MM.1S (cell line): ENCODE results near the gene HES2.
A peak's percentile ranks its signal among the peaks of the same experiment; 100 is the strongest.
"Not testable (repeated sequence)": the region's sequence is repeated elsewhere in the genome, so short reads cannot be mapped to it uniquely, and the experiment has no call there.

ENCODE experiments used
- DNase-seq: peaks from one replicate; pipeline ENCODE4 v3.0.0-alpha.2; 2015
- H2AFZ ChIP-seq: fragments of 300-600 bp; sonication (generic); 2 replicates; pipeline ENCODE4 v1.6.0; 2016; ENCODE audit warnings: antibody characterized with exemption, low read length
- H3F3A ChIP-seq: fragments of 300-600 bp; sonication (generic); 2 replicates; pipeline ENCODE4 v1.6.1; 2016; ENCODE audit warnings: mild to moderate bottlenecking, antibody characterized with exemption, low read length, moderate library complexity, mixed read lengths; ENCODE audit not compliant: insufficient read depth
- H3K27ac ChIP-seq: fragments of 300-600 bp; sonication (generic); 2 replicates; pipeline ENCODE4 v1.5.1; 2016; ENCODE audit warnings: mild to moderate bottlenecking, low read length
- H3K27me3 ChIP-seq: fragments of 300-600 bp; sonication (generic); replicated peaks from 2 replicates; pipeline ENCODE4 v1.6.0; 2016; ENCODE audit warnings: low read length; ENCODE audit not compliant: insufficient read depth
- H3K36me3 ChIP-seq: fragments of 300-600 bp; sonication (generic); replicated peaks from 2 replicates; pipeline ENCODE4 v1.6.1; 2016; ENCODE audit warnings: mild to moderate bottlenecking, low read length, mixed read lengths; ENCODE audit not compliant: insufficient read depth
- H3K4me1 ChIP-seq: fragments of 300-600 bp; sonication (generic); 2 replicates; pipeline ENCODE4 v1.6.1; 2016; ENCODE audit warnings: low read length, mixed read lengths
- H3K4me2 ChIP-seq: fragments of 300-600 bp; sonication (generic); 2 replicates; pipeline ENCODE4 v1.6.0; 2016; ENCODE audit warnings: low read depth, low read length
- H3K4me3 ChIP-seq: fragments of 300-600 bp; sonication (generic); 2 replicates; pipeline ENCODE4 v1.5.1; 2016; ENCODE audit warnings: low read length, mixed read lengths
- H3K79me2 ChIP-seq: fragments of 300-600 bp; sonication (generic); 2 replicates; pipeline ENCODE4 v1.6.1; 2016; ENCODE audit warnings: mixed run types, low read length, mixed read lengths
- H3K9ac ChIP-seq: fragments of 300-600 bp; sonication (generic); 2 replicates; pipeline ENCODE4 v1.6.1; 2016; ENCODE audit warnings: low read length, mixed read lengths
- H3K9me2 ChIP-seq: fragments of 300-600 bp; sonication (generic); replicated peaks from 2 replicates; pipeline ENCODE4 v1.6.1; 2016; ENCODE audit warnings: mild to moderate bottlenecking, low read length, mixed read lengths; ENCODE audit not compliant: insufficient read depth
- H3K9me3 ChIP-seq: fragments of 300-600 bp; sonication (generic); replicated peaks from 2 replicates; pipeline ENCODE4 v1.6.1; 2016; ENCODE audit warnings: mild to moderate bottlenecking, low read length, mixed read lengths; ENCODE audit not compliant: insufficient read depth
- H4K20me1 ChIP-seq: fragments of 300-600 bp; sonication (generic); 2 replicates; pipeline ENCODE4 v1.6.1; 2016; ENCODE audit warnings: mild to moderate bottlenecking, low read length, moderate library complexity, mixed read lengths; ENCODE audit not compliant: insufficient read depth
- CTCF ChIP-seq: fragments of 300-600 bp; sonication (generic); IDR thresholded peaks from 2 replicates; pipeline ENCODE4 v1.5.1; 2016; ENCODE audit warnings: antibody characterized with exemption, low read length, mixed read lengths
- EZH2 ChIP-seq: fragments of 300-600 bp; sonication (generic); optimal IDR thresholded peaks from 2 replicates; pipeline ENCODE3; 2017; ENCODE audit warnings: low read depth, mild to moderate bottlenecking, antibody characterized with exemption, low read length, mixed read lengths
- EZH2phosphoT487 ChIP-seq: fragments of 300-600 bp; sonication (generic); IDR thresholded peaks from 2 replicates; pipeline ENCODE4 v1.6.1; 2018; ENCODE audit warnings: antibody characterized with exemption, low read length

Gene HES2

GRCh38 chr1:6396998-6397397, 22.7 kb downstream of the HES2 start:
- H3K9me3 ChIP-seq, result no peaks in the 10 kb centered on the region
- no peak overlapping the region for H2AFZ ChIP-seq
- DNase-seq, result no peak
- H3K36me3 ChIP-seq, result no peaks in the 10 kb centered on the region
- 0 out of 2 replicates have a peak, but pooled peaks cover 4% of the 10 kb centered on the region for H3F3A ChIP-seq
- H3K27ac ChIP-seq, result no peak overlapping the region
- no peak overlapping the region for H3K4me2 ChIP-seq
- peaks cover 3% of the 10 kb centered on the region; the same call in 1 of the 2 replicates for H3K4me1 ChIP-seq
- no peak overlapping the region for H3K4me3 ChIP-seq
- peaks cover 14% of the 10 kb centered on the region for H3K27me3 ChIP-seq
- peaks cover 7% of the 10 kb centered on the region for H3K79me2 ChIP-seq
- H3K9me2 ChIP-seq, result no peaks in the 10 kb centered on the region
- no peak overlapping the region for H3K9ac ChIP-seq
- no peak for TF ChIP-seq EZH2
- peak; percentile 17 for TF ChIP-seq CTCF
- no peak for TF ChIP-seq EZH2phosphoT487
- H4K20me1 ChIP-seq, result no peaks in the 10 kb centered on the region

- H3K4me2 ChIP-seq, H4K20me1 ChIP-seq, DNase-seq, H3F3A ChIP-seq, H3K27me3 ChIP-seq, H3K4me3 ChIP-seq, H3K27ac ChIP-seq, H3K9ac ChIP-seq, H3K4me1 ChIP-seq, H3K9me3 ChIP-seq, H3K36me3 ChIP-seq, H3K9me2 ChIP-seq, H2AFZ ChIP-seq: not testable (repeated sequence)
- peaks cover 17% of the 10 kb centered on the region for H3K79me2 ChIP-seq
Measured at GRCh38 chr1:6395781-6396244, 23.9 kb downstream of the HES2 start.

- H3K27ac ChIP-seq, H3K9me2 ChIP-seq, H3K9ac ChIP-seq, H3K4me2 ChIP-seq, H3K4me3 ChIP-seq, H3K9me3 ChIP-seq, H3K27me3 ChIP-seq, H3F3A ChIP-seq, H3K36me3 ChIP-seq, H4K20me1 ChIP-seq, DNase-seq, H2AFZ ChIP-seq, H3K4me1 ChIP-seq: not testable (repeated sequence)
- H3K79me2 ChIP-seq, result peaks cover 22% of the 10 kb centered on the region
Measured at GRCh38 chr1:6395130-6395529, 24.6 kb downstream of the HES2 start.

GRCh38 chr1:6393400-6394187, 26.1 kb downstream of the HES2 start, which contains the start of gene ACOT7:
TSS of gene ACOT7 (minus strand) at chr1:6393767. CDS start at chr1:6393399, 368 bp downstream.
- Histone ChIP-seq H4K20me1 (no peaks in the 10 kb centered on the region), H3K79me2 (peaks cover 35% of the 10 kb centered on the region), H3K9me2 (no peaks in the 10 kb centered on the region), H3K27ac (peak within 1 kb of the TSS; percentile 73), H3K36me3 (no peaks in the 10 kb centered on the region), H3K4me1 (peaks cover 8% of the 10 kb centered on the region; the same call in 1 of the 2 replicates), H3K9ac (peak within 1 kb of the TSS; percentile 89), H3K9me3 (no peaks in the 10 kb centered on the region), H3K27me3 (no peaks in the 10 kb centered on the region; the same call in 1 of the 2 replicates), H3F3A (0 out of 2 replicates have a peak, but pooled peaks cover 4% of the 10 kb centered on the region), H3K4me3 (peak within 1 kb of the TSS; percentile 74), H3K4me2 (peak within 1 kb of the TSS; percentile 88), H2AFZ (peak within 1 kb of the TSS; percentile 63)
- peak; percentile 89 for DNase-seq
- TF ChIP-seq EZH2phosphoT487, result no peak
- TF ChIP-seq EZH2, result no peak
- peak; percentile 21; the same call in 1 of the 2 replicates for TF ChIP-seq CTCF
